ES-I3 (cell line): ENCODE measurements around the gene DYNLL1.

Experiments used
- H3K36me3 ChIP-seq: 2 replicates; pipeline ENCODE4 v1.6.1; 2013; ENCODE audit warnings: mild to moderate bottlenecking, low read length, control low read depth, moderate library complexity; ENCODE audit not compliant: insufficient read depth
- H3K4me1 ChIP-seq: 2 replicates; pipeline ENCODE4 v1.6.1; 2013; ENCODE audit warnings: mild to moderate bottlenecking, control low read depth, low read length; ENCODE audit not compliant: insufficient read depth
- H3K9ac ChIP-seq: 2 replicates; pipeline ENCODE4 v1.6.1; 2013; ENCODE audit warnings: low read depth, mild to moderate bottlenecking, low read length, moderate library complexity
- H3K9me3 ChIP-seq: 2 replicates; pipeline ENCODE4 v1.6.1; 2013; ENCODE audit warnings: mild to moderate bottlenecking, low read length, moderate library complexity; ENCODE audit not compliant: control insufficient read depth, insufficient read depth

The DYNLL1 gene

GRCh38 chr12:120539303-120539702 lies 43.4 kb downstream of the DYNLL1 start:
- peaks cover 25% of the 10 kb centered on the region for H3K4me1 ChIP-seq
- no peak overlapping the region for H3K9ac ChIP-seq
- H3K36me3 ChIP-seq: no peaks in the 10 kb centered on the region; the same call in none of the 2 replicates

DNA sequence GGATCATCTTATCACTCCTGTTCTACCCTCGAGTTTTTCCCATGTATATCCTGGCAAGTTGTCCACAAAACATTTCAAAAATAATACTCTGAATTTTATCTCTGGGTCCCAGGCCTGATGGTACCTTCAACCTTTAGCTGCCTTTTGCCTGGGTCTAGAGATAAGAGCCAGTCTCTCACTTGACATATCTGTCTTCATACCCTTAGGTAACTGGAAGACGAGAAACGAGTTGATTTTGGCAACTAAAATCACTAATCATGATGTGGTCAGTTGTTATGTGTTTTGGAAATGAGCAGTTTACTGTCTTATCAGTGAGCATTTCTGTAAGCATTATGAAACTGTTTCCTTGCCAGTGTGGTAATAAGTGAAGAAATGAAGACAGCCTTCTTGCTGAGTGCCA lies 44.5 kb downstream of the DYNLL1 start:
- H3K4me1 ChIP-seq: peaks cover 25% of the 10 kb centered on the region
- H3K9me3 ChIP-seq: no peaks in the 10 kb centered on the region
- no peak overlapping the region for H3K9ac ChIP-seq
- no peaks in the 10 kb centered on the region; the same call in none of the 2 replicates for H3K36me3 ChIP-seq

More at GRCh38 chr12:120539303-120539702, 43.4 kb downstream of the DYNLL1 start:
- no peaks in the 10 kb centered on the region for H3K9me3 ChIP-seq

DNA sequence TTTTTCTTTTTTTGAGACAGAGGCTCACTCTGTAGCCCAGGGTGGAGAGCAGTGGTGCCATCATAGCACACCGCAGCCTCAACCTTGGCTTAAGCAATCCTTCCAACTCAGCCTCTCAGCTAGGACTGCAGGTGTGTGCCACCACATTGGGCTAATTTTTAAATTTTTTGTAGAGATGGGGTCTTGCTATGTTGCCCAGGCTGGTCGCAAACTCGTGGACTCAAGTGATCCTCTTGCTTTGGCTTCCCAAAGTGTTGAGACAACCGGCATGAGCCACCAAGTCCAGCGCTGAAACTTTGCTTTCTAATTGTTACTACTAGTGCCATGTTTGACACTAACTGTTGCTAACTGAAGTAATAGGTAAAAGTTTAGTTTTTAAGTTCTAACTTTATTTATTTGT lies 46.3 kb downstream of the DYNLL1 start:
- no peak overlapping the region for H3K9ac ChIP-seq
- peaks cover 12% of the 10 kb centered on the region for H3K4me1 ChIP-seq
- H3K9me3 ChIP-seq: no peaks in the 10 kb centered on the region
- peaks cover 4% of the 10 kb centered on the region for H3K36me3 ChIP-seq

GRCh38 chr12:120544691-120545090 lies 48.8 kb downstream of the DYNLL1 start:
- H3K4me1 ChIP-seq: no peaks in the 10 kb centered on the region
- no peaks in the 10 kb centered on the region for H3K9me3 ChIP-seq
- H3K9ac ChIP-seq: no peak overlapping the region
- peaks cover 21% of the 10 kb centered on the region for H3K36me3 ChIP-seq

GRCh38 chr12:120546050-120546386 lies 50.1 kb downstream of the DYNLL1 start:
- H3K36me3 ChIP-seq: peaks cover 21% of the 10 kb centered on the region
- no peaks in the 10 kb centered on the region for H3K9me3 ChIP-seq
- H3K4me1 ChIP-seq: no peaks in the 10 kb centered on the region
- H3K9ac ChIP-seq: no peak overlapping the region
